Anterior cingulate cortex (tissue), 58 donors: ENCODE results near the gene NEK10.

Source experiments
- DNase-seq, 58 donors: peaks; one replicate each; lab custom pipeline; 2025; lab: John Stamatoyannopoulos, UW

NEK10 gene

GRCh38 chr3:27079427-27080257 lies 289.5 kb downstream of the NEK10 start:
- no peak for DNase-seq

GRCh38 chr3:27078246-27078913 lies 290.8 kb downstream of the NEK10 start:
- DNase-seq, result no peak

- no peak for DNase-seq
These were observed 292.2 kb downstream of the NEK10 start for GRCh38 chr3:27076815-27077630.

- no peak for DNase-seq
These were observed 294.3 kb downstream of the NEK10 start for GRCh38 chr3:27074914-27075313.

GRCh38 chr3:27073912-27074311 lies 295.3 kb downstream of the NEK10 start:
- no peak for DNase-seq

- DNase-seq, result no peak
These were observed 296.2 kb downstream of the NEK10 start for GRCh38 chr3:27072810-27073651.

GRCh38 chr3:27060336-27060735 lies 308.8 kb downstream of the NEK10 start:
- no peak for DNase-seq
